Measurements from ENCODE around the gene PEX1. TPM values are rescaled to one million over a fixed set of nuclear protein-coding genes. Genes with fewer than 3 reads are reported as not detected.
A peak's percentile ranks its signal among the peaks of the same experiment; 100 is the strongest.

PEX1 gene
- total and polyA plus RNA-seq, 9 of the 15 experiments (the other 6 are each of a cell fraction or from before 2014, with no cell fraction given), result 9.4 to 32.2 (median 19.9) TPM

DNA sequence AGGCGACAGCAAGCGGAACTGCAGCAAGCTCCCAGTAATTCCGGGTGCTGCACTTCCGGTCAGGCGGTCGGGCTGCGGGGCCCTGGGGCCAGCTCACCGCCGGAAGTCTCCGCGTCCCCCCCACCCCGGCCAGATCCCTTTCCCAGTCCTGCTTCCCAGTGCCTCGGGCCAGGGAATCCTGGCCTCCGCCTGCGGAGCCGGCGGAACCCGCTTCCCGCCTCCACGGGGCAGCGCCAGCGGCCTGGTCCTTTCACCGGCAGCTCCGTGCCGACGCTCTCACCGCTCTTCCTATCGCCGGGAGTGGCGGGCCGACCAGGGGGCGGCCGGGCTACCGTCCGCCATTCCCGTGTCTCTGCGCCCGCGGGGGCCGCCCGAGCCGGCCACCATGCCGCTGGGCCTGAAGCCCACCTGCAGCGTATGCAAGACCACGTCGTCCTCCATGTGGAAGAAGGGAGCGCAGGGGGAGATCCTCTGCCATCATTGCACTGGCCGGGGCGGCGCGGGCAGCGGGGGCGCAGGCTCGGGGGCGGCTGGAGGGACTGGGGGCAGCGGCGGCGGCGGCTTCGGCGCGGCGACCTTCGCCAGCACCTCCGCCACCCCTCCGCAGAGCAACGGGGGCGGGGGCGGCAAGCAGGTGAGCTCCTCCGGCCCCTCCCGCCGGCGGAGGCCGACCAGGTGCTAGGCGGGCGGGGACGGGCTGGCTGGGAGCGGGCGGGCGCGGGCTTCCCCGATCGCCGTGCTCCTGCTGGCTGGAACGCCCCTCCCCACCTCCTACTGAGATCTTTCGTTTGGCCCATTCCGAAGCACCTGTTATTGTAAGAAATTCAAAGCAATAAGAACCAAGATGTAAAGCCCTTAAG is 80.7 kb downstream of the PEX1 start, which contains the start of gene GATAD1 (continued):
- TF ChIP-seq ZNF263 (CRISPR knock-in tag; IDR thresholded peaks at IDR 0.05; ENCODE audit: borderline replicate concordance) (peak; percentile 79), NONO (IDR thresholded peaks at IDR 0.05; ENCODE audit: low read depth in 2 of 2, low read length in 1 of 2) (peak in 1 of 2 experiments; percentile 75; a peak in 2 of 4 replicates), DIDO1 (tag; IDR thresholded peaks at IDR 0.05; ENCODE audit: low read depth) (peak; percentile 21; the same call in 1 of the 2 replicates), PYGO2 (tag; IDR thresholded peaks at IDR 0.05) (no peak), KDM5B (IDR thresholded peaks at IDR 0.05; ENCODE audit: insufficient replicate concordance, low read depth, low read length) (peak; percentile 62), CHD2 (IDR thresholded peaks at IDR 0.05; ENCODE audit: low read depth, low read length) (0 out of 2 replicates have a peak, but pooled peaks have one; percentile 26), ZNF77 (CRISPR knock-in tag; IDR thresholded peaks at IDR 0.05) (no peak)
- TF ChIP-seq, protein P1, sequence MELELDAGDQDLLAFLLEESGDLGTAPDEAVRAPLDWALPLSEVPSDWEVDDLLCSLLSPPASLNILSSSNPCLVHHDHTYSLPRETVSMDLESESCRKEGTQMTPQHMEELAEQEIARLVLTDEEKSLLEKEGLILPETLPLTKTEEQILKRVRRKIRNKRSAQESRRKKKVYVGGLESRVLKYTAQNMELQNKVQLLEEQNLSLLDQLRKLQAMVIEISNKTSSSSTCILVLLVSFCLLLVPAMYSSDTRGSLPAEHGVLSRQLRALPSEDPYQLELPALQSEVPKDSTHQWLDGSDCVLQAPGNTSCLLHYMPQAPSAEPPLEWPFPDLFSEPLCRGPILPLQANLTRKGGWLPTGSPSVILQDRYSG (tag; conservative IDR thresholded peaks at IDR 0.05; ENCODE audit: low read depth), result no peak
- TF ChIP-seq, protein P2, sequence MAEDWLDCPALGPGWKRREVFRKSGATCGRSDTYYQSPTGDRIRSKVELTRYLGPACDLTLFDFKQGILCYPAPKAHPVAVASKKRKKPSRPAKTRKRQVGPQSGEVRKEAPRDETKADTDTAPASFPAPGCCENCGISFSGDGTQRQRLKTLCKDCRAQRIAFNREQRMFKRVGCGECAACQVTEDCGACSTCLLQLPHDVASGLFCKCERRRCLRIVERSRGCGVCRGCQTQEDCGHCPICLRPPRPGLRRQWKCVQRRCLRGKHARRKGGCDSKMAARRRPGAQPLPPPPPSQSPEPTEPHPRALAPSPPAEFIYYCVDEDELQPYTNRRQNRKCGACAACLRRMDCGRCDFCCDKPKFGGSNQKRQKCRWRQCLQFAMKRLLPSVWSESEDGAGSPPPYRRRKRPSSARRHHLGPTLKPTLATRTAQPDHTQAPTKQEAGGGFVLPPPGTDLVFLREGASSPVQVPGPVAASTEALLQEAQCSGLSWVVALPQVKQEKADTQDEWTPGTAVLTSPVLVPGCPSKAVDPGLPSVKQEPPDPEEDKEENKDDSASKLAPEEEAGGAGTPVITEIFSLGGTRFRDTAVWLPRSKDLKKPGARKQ (CRISPR knock-in tag; IDR thresholded peaks at IDR 0.05), result no peak
- TF ChIP-seq, protein P3, sequence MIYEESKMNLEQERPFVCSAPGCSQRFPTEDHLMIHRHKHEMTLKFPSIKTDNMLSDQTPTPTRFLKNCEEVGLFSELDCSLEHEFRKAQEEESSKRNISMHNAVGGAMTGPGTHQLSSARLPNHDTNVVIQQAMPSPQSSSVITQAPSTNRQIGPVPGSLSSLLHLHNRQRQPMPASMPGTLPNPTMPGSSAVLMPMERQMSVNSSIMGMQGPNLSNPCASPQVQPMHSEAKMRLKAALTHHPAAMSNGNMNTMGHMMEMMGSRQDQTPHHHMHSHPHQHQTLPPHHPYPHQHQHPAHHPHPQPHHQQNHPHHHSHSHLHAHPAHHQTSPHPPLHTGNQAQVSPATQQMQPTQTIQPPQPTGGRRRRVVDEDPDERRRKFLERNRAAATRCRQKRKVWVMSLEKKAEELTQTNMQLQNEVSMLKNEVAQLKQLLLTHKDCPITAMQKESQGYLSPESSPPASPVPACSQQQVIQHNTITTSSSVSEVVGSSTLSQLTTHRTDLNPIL (CRISPR knock-in tag; IDR thresholded peaks at IDR 0.05), result no peak
- TF ChIP-seq, protein P4, sequence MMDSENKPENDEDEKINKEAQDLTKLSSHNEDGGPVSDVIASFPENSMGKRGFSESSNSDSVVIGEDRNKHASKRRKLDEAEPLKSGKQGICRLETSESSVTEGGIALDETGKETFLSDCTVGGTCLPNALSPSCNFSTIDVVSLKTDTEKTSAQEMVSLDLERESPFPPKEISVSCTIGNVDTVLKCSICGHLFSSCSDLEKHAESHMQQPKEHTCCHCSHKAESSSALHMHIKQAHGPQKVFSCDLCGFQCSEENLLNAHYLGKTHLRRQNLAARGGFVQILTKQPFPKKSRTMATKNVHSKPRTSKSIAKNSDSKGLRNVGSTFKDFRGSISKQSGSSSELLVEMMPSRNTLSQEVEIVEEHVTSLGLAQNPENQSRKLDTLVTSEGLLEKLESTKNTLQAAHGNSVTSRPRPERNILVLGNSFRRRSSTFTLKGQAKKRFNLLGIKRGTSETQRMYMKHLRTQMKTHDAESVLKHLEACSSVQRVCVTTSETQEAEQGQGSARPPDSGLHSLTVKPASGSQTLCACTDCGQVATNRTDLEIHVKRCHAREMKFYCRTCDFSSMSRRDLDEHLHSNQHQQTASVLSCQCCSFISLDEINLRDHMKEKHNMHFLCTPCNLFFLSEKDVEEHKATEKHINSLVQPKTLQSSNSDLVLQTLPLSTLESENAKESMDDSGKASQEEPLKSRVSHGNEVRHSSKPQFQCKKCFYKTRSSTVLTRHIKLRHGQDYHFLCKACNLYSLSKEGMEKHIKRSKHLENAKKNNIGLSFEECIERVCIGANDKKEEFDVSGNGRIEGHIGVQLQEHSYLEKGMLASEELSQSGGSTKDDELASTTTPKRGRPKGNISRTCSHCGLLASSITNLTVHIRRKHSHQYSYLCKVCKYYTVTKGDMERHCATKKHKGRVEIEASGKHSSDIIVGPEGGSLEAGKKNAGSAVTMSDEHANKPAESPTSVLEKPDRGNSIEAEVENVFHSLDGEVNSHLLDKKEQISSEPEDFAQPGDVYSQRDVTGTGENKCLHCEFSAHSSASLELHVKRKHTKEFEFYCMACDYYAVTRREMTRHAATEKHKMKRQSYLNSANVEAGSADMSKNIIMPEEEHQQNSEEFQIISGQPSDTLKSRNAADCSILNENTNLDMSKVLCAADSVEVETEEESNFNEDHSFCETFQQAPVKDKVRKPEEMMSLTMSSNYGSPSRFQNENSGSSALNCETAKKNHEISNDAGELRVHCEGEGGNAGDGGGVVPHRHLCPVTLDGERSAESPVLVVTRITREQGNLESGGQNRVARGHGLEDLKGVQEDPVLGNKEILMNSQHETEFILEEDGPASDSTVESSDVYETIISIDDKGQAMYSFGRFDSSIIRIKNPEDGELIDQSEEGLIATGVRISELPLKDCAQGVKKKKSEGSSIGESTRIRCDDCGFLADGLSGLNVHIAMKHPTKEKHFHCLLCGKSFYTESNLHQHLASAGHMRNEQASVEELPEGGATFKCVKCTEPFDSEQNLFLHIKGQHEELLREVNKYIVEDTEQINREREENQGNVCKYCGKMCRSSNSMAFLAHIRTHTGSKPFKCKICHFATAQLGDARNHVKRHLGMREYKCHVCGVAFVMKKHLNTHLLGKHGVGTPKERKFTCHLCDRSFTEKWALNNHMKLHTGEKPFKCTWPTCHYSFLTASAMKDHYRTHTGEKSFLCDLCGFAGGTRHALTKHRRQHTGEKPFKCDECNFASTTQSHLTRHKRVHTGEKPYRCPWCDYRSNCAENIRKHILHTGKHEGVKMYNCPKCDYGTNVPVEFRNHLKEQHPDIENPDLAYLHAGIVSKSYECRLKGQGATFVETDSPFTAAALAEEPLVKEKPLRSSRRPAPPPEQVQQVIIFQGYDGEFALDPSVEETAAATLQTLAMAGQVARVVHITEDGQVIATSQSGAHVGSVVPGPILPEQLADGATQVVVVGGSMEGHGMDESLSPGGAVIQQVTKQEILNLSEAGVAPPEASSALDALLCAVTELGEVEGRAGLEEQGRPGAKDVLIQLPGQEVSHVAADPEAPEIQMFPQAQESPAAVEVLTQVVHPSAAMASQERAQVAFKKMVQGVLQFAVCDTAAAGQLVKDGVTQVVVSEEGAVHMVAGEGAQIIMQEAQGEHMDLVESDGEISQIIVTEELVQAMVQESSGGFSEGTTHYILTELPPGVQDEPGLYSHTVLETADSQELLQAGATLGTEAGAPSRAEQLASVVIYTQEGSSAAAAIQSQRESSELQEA (IDR thresholded peaks at IDR 0.05; ENCODE audit: low read depth), result peak; percentile 38; the same call in 1 of the 2 replicates
- TF ChIP-seq, protein P5, sequence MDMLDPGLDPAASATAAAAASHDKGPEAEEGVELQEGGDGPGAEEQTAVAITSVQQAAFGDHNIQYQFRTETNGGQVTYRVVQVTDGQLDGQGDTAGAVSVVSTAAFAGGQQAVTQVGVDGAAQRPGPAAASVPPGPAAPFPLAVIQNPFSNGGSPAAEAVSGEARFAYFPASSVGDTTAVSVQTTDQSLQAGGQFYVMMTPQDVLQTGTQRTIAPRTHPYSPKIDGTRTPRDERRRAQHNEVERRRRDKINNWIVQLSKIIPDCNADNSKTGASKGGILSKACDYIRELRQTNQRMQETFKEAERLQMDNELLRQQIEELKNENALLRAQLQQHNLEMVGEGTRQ (CRISPR knock-in tag; IDR thresholded peaks at IDR 0.05), result peak; percentile 67; the same call in 1 of the 2 replicates

Data from K562 (cell line).